Measurements from ENCODE around the gene STX19.

STX19 gene

DNA sequence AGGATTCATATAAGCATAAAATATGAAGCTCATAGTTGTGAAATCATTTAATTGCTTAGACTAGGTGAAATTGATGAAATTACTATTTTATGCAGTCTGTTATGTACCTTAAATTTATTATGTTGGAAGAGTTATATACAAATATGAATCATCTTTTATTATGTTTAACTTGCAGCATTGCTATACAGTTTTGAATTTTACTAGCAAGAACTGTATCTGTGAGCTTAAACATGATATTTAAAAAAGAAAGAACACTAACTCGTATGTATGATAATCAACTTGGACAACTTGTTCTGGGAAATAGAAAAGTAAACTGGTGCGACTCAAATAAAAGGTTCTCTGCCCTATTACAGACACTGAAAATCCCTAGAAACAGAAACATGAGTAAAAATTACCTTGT is 1.8 kb downstream of the STX19 start:
- DNase-seq, result no peak

GRCh38 chr3:94024385-94024784 is 4.0 kb downstream of the STX19 start:
- DNase-seq, result no peak

DNA sequence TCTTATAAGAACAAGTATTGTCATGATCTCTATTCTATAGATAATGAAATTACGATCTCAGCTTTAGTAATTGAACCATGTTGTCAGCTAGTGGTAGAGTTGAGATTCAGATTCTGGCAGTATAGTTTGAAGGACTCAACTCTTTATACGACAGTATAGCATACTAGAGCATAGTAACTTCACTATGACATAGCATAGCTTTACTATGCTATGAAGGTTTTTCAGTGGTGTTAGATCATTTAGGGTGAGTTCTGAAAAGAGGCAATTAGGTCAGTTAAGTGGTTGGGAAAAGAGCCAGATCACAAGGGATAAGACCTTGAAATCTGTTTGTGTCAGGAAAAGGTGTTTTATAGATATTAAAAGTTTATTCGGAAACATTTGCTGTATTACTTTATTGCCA is 8.1 kb downstream of the STX19 start:
- no peak for DNase-seq

DNA sequence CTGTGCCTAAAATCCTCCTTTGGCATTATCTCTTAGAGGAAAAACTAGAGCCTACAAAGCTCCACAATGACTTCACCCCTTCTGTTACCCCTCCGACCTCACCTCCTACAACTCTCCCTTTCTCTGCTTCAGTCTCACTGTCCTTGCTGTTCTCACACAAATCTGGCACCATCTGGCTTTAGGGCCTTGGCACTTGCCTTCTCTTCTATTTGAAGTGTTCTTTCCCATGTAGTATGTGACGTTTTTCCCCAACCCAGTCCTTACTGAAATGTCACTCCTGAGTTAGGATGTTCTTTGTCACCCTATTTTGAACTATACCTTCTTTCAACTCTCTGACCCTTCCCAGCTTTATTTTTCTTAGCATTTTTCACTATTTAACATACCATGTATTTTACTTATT is 8.7 kb downstream of the STX19 start:
- DNase-seq, result no peak

- no peak for DNase-seq
Measured at GRCh38 chr3:94015025-94015424, 13.4 kb downstream of the STX19 start.

DNA sequence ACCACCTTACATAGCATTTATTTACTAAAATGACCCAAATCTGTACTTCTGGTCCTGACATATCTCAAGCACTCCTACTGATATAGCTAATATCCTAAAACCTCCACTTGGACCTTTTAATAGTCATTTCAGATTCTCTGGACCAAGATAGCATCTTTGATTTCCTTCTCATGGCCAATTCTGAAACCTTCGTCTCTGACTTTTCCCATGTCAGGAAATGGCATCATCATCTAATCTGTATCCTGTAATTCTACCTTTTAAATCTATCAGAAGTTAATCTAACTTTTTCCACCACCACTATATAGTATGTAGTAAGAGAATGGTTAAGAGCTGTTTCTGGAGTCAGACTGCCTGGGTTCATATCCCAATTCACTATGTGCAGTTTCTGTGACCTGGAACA is 16.2 kb downstream of the STX19 start:
- DNase-seq, result no peak

GRCh38 chr3:94011233-94011711 is 17.1 kb downstream of the STX19 start:
- no peak for DNase-seq

- no peak for DNase-seq
Measured at GRCh38 chr3:94009608-94010007, 18.8 kb downstream of the STX19 start.

- DNase-seq, result no peak
Measured at GRCh38 chr3:94008253-94008652, 20.1 kb downstream of the STX19 start.

DNA sequence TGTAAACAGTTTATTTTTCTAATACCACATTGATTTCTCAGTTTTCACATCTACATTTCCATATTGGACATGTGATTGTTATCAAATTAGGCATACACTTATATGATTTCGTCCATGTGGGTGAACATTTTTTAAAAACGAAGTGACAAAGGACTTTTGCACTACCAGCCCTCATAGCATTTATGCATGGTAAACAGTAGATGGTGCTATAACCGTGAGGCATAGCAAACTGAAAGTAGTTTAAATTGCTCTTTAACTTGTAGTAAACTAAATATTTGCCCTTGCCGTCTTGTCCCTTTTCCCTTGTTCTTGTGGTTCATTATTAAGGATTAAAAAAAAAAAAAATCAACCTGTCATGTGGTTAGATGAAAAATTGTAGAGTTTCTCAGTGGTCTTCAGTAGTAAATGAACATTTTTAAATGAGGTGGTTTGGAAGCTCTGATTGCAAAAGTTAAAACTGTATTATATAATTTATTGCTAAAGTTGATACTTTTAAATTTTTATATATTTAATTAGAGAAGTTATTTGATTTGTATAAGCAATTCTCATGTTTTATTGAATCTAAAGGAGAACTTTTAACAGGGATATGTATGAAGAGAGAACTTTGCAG is 24.0 kb downstream of the STX19 start:
- DNase-seq, result peak; percentile 60

DNA sequence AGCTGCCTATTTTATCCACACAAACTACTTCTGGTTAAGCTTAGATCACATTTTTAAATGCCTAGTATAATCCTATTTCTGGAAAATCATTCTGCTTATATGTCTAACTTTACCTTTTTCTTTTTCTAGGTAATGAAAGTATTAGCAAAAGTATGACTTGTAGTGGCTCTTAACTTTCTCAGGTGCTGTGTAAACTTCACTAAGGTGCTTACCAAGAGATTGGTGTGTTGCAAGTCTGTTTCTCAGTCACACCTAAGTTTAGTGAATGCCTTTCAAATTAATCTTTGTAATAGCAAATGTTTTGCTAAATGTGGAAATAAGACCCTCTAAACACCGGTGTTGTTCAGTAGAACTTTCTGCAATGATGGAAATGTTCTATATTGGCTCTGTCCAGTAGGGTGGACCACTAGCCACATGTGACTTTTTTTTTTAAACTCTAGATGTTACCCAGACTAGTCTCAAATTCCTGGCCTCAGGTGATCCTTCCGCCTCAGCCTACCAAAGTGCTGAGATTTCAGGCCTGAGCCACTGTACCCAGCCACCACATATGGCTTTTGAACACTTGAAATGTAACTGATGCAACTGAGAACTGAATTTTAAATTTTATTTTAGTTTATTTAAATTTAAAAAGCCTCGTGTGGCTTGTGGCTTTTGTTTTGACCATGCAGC is 26.4 kb downstream of the STX19 start:
- no peak for DNase-seq

DNA sequence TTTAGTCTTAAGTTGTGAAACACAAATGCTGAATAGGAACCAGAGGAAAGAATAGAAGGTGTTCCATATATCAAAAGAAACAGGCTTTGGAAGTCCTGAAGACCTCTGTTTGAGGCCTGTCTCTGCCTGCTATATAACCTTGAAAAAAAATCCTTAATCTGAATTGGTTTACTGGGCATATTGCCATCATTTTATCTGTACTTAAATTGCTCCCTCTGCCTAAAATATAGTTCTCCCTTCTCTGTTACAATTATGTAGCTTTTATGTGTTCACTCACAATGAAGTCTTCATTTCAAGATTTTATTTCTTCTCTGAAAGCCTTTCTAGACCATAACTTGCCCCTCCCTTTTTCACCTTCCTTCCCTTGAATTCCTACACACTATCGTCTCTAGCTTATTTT is 27.2 kb downstream of the STX19 start:
- DNase-seq, result no peak

GRCh38 chr3:93994056-93994455 is 34.3 kb downstream of the STX19 start:
- DNase-seq, result no peak

GRCh38 chr3:93992207-93992606 is 36.2 kb downstream of the STX19 start:
- no peak for DNase-seq

DNA sequence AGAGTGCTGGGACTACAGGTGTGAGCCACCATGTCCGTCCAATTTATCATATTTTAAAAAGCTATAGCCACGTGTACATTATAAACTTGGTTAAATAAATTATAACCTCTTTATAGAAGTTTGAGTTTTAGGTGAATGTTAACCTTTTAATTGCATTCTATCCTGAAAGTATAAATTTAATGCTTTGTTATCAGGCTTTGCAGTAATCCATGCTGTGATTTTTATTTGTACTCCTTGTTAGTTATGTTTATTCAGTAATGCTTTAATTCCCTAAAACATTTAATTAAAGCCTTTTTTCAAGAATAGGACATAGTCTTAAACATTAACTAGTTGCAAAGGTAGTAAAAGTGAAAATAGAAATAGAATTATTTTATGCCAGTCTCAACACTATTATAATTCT is 36.8 kb downstream of the STX19 start:
- no peak for DNase-seq

DNA sequence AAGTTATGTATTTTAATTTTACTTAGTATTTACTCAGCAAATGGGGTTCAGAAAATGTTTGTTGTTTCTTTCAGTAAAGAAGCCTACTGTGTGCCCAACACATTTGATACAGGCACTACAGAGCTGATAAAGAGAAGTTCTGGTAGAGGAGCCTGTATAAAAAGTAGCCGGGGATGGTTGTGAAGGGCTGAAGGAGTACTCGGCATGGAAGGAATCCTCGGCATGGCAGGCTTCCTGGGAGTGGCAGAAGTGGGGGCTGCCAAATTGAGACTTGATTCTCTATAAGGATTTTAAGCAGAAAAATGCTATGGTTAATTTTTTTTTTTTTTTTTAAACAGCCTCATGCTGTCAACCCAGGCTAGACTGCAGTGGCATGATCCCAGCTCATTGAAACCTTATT is 39.2 kb downstream of the STX19 start:
- no peak for DNase-seq

- DNase-seq, result no peak
Measured at GRCh38 chr3:93988764-93989163, 39.6 kb downstream of the STX19 start.

DNA sequence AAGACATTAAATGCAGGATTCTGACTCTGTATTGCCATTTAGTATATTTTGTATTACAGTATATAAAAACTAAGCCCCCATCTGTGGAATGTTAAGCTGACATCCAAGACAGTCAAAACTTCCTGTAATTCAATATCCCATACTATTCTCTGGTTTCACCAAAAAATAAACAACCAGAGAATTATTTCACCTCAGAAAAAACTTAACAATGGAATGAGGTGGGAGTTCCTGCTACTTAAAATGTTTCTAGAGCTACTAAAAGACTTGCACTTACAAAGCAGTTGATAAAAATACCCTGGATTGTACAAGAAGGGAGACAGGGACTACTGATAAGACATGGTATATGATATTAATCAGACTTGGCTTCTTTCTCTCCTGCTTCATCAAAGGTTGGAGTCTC is 40.1 kb downstream of the STX19 start:
- no peak for DNase-seq

GRCh38 chr3:93984618-93985017 is 43.8 kb downstream of the STX19 start:
- no peak for DNase-seq

DNA sequence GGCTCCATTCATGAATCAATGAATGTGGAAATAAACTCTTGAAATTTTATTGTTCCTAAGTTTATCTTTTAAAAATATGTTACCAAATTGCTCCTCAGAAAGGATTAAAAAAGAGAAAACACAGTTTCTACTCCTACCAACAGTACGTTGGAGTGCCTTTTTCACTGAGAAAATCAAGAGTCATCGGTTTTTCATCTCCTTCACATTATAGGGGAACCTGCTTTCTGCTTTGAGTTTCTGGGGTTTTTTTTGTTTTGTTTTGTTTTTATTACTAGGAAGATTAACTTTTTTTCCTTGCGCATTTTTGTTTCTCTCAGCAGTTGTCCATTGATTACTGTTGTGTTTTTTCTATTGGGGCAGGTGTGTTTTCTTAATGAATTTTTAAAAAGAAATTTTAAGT is 45.0 kb downstream of the STX19 start:
- no peak for DNase-seq

- no peak for DNase-seq
Measured at GRCh38 chr3:93981649-93982048, 46.7 kb downstream of the STX19 start.

DNA sequence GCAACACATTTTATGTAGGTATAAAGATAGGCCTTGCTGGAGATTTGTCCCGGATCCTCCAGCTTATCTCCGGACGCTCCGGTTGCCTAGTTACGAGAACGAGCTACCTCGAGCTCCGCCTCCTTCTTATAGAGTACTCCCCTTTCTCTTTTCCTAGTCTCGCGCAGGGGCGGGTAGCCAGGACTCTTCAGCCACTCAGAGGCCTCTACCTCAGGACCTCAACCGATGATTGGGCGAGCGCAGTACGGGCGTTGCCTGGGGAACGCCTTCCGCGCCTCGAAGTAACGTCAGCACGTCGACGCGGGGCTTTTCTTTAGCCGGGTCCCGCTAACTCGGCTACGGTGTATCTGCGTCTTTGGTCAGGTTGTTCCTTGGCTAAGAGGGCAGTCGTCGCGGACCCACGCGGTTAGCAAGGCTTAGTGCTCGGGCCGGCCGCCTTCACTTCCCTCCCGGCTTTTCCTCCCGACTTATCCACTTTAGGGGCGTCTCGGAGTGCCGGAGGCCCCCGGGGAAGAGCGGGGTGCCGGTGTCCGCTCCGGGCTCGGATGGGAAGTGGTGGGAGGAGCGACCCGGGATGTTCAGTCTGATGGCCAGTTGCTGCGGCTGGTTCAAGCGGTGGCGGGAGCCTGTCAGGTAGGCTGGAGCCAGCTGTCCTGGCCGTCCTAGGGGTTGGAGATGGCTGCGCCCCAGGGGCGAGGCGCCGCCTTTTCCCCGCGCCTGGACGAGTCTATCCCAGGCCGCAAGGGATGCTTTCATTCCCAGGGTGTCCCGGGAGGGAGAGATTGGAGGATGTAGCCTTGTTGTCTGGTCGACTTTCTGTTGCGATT is 48.3 kb downstream of the STX19 start, which contains the start of gene ARL13B:
Gene ARL13B (plus strand): TSS at position 306 of the 827 bp plus-strand sequence. CDS start 269 bp downstream, at position 575.
- DNase-seq, result peak; percentile 98

DNA sequence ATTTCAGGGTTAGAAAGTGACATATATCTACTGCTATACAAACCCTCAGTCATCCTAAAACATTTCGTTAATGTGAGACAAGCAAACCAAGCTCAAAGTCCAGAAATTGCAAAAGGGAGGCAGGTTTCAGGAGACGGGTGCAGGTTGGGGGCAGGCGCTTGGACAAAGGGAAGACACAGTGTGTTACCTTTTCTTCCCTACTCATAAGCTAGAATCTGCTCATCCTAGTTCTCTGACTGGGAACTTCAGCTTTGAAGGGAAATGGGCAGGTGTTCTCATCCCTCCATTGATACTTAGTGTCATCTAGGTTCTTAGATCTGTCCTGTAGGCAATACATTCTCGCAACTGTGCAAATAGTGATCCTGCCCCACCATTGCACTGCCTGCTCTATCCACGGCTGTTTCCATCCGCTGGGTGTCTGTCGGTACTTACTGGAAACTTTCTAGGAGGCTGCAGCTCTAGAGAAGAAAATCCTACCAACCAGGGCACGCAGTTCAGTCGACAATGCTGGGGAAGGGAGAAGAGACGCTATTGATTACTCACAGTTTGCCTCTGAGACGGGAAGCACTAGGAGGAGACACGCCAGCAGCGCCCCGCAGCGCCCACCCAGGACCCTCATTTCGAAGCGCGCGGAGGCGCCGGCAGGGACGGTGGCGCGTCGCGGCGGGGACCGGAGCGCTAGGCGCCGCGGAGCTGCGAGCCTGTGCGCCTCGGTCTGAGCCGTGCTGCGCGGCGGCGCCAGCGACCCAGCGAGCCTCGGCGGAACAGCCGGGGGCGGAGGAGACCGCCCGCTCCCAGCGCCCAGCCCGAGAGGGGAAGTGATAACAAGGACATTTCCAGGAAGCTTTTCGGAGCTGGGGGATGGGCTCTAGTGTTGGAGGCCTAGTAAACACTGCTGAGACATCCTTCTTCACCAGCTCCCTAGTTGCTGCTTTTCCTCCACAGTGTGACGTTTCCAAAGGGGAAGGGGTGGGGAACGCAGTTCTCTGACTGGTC is 55.0 kb downstream of the STX19 start, which contains the start of gene PROS1:
Gene PROS1 (minus strand): TSS at position 766 of the 996 bp plus-strand sequence. CDS start 147 bp downstream, at position 619.
- DNase-seq, result peak; percentile 47

All from RPMI8226 (cell line).